HFF-Myc (cell line): Measurements from ENCODE around the gene NAV2.

ENCODE experiments used
- DNase-seq: peaks from one replicate; pipeline ENCODE4 v3.0.0-alpha.2; 2011; ENCODE audit warnings: low read depth; ENCODE audit errors: extremely low read depth
- H3K4me3 ChIP-seq: replicated peaks from 2 replicates; pipeline ENCODE4 v1.5.1; 2011; ENCODE audit warnings: low read depth, mild to moderate bottlenecking, control low read depth, low read length
- CTCF ChIP-seq: IDR thresholded peaks from 2 replicates; pipeline ENCODE4 v1.5.1; 2012; ENCODE audit warnings: mild to moderate bottlenecking, low read depth, low read length, control low read depth; ENCODE audit errors: missing control alignments

The NAV2 gene

GRCh38 chr11:19777377-19778102, 64.9 kb downstream of the NAV2 start:
- H3K4me3 ChIP-seq: peak overlapping the region; percentile 38
- TF ChIP-seq CTCF: no peak
- no peak for DNase-seq

GRCh38 chr11:19779740-19780139, 67.1 kb downstream of the NAV2 start:
- no peak for TF ChIP-seq CTCF
- no peak overlapping the region for H3K4me3 ChIP-seq

GRCh38 chr11:19781351-19781750, 68.7 kb downstream of the NAV2 start:
- DNase-seq: no peak
- TF ChIP-seq CTCF: no peak
- no peak overlapping the region for H3K4me3 ChIP-seq

More at GRCh38 chr11:19779740-19780139, 67.1 kb downstream of the NAV2 start:
- no peak for DNase-seq

- H3K4me3 ChIP-seq: no peak overlapping the region
- no peak for TF ChIP-seq CTCF
- DNase-seq: no peak
Measured at GRCh38 chr11:19785265-19785664, 72.6 kb downstream of the NAV2 start.

GRCh38 chr11:19786644-19787043, 74.0 kb downstream of the NAV2 start:
- no peak overlapping the region for H3K4me3 ChIP-seq
- no peak for DNase-seq
- TF ChIP-seq CTCF: no peak

- no peak overlapping the region for H3K4me3 ChIP-seq
- DNase-seq: no peak
- no peak for TF ChIP-seq CTCF
Measured at GRCh38 chr11:19788435-19788834, 75.8 kb downstream of the NAV2 start.

- DNase-seq: no peak
Measured at GRCh38 chr11:19789245-19789644, 76.6 kb downstream of the NAV2 start.

More at GRCh38 chr11:19789245-19789644, 76.6 kb downstream of the NAV2 start:
- no peak for TF ChIP-seq CTCF
- no peak overlapping the region for H3K4me3 ChIP-seq
